GM12878 (cell line): Measurements from ENCODE around the gene ZSCAN23.

Experiments
- BCL11A ChIP-seq: IDR thresholded peaks from 2 replicates; pipeline ENCODE4 v1.6.1; 2011; ENCODE audit warnings: low read depth, low read length
- CREM ChIP-seq: IDR thresholded peaks from 2 replicates; pipeline ENCODE4 v1.6.1; 2014; ENCODE audit warnings: antibody characterized with exemption, low read depth
- FOXM1 ChIP-seq: IDR thresholded peaks from 2 replicates; pipeline ENCODE4 v1.6.1; 2012; ENCODE audit warnings: low read depth, mild to moderate bottlenecking, inconsistent platforms, low read length, moderate library complexity
- LARP7 ChIP-seq: fragments of 450-650 bp; IDR thresholded peaks from 2 replicates; pipeline ENCODE4 v1.6.1; 2017; ENCODE audit warnings: mild to moderate bottlenecking
- MYC ChIP-seq: IDR thresholded peaks from 2 replicates; pipeline ENCODE4 v1.6.1; 2011; ENCODE audit warnings: mild to moderate bottlenecking, low read length, moderate library complexity, inconsistent platforms; ENCODE audit not compliant: insufficient read depth, insufficient replicate concordance, insufficient read length, severe bottlenecking
- NR2C2 ChIP-seq: IDR thresholded peaks from 2 replicates; pipeline ENCODE4 v1.6.1; 2011; ENCODE audit warnings: borderline replicate concordance, low read depth; ENCODE audit not compliant: control insufficient read depth, insufficient read length
- POLR2A ChIP-seq: IDR thresholded peaks from 2 replicates; pipeline ENCODE4 v1.6.1; 2011; ENCODE audit warnings: low read depth, mild to moderate bottlenecking, low read length
- POLR2AphosphoS5 ChIP-seq: IDR thresholded peaks from 2 replicates; pipeline ENCODE4 v1.6.1; 2011; ENCODE audit warnings: mild to moderate bottlenecking, low read length, inconsistent platforms
- TBL1XR1 ChIP-seq: IDR thresholded peaks from 2 replicates; pipeline ENCODE4 v1.6.1; 2012; ENCODE audit warnings: low read depth, low read length, improper control_type of control experiment
- ZNF24 ChIP-seq: fragments of 450-650 bp; IDR thresholded peaks from 2 replicates; pipeline ENCODE4 v1.6.1; 2017; ENCODE audit warnings: antibody characterized with exemption, mild to moderate bottlenecking
- ZZZ3 ChIP-seq: IDR thresholded peaks from 2 replicates; pipeline ENCODE4 v1.6.1; 2011; ENCODE audit warnings: low read depth; ENCODE audit not compliant: control insufficient read depth, insufficient read length
- TF ChIP-seq, protein P1 (sequence below): fragments of 150-350 bp; IDR thresholded peaks from 2 replicates; pipeline ENCODE4 v1.6.1; 2016; ENCODE audit warnings: low read depth, low read length
- TF ChIP-seq, protein P2 (sequence below), 3 experiments: IDR thresholded peaks in 2 of 3; conservative IDR thresholded peaks in 1 of 3; 2 replicates each; pipeline ENCODE4 v1.5.1; 2011; ENCODE audit warnings: low read depth in 3 of 3, low read length in 3 of 3, mild to moderate bottlenecking in 3 of 3, control low read depth in 2 of 3, moderate library complexity in 2 of 3, inconsistent platforms in 1 of 3, mixed read lengths in 1 of 3; ENCODE audit not compliant: control insufficient read depth in 2 of 3, insufficient read depth in 1 of 3; ENCODE audit errors: extremely low read depth in 1 of 3
- TF ChIP-seq, protein P3 (sequence below): fragments of 450-650 bp; IDR thresholded peaks from 2 replicates; pipeline ENCODE4 v1.6.1; 2017; ENCODE audit warnings: borderline replicate concordance

DNA sequence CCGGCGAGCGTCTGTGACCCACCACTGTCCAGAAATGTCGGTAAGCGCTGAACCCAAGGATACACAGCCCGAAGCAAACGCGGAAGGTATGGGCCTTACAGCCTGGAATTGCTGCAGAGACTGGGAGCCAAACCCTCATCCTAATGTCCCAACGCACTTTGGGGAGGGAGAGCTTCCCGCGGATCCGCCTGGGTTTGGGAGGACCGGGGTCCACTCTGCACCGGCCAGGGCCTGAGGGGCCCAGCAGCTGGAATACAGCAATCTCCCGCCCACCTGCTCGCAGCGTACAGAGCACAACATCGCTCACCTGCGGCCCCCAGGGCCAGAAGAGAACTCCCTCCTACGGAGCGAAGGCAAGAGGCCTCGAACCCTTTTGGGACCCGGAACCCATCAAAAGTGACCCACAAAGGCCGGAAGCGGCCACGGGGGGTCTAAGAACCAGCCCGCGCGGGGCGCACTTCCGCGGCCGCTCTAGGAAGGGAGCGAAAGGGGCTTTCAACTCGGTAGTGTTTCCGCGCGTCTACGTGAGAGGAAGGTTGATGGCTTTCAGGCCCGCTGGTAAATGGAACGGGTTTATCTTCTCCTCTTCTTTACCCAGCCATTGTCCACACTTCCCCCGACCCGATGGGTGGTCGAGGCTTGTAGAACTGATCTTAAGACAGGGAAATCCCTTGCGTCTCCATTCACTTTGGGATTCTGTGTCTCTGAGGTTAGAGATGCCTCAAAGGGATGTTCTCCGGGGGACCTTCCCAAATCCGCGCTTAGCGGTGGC is 43.8 kb downstream of the ZSCAN23 start, which contains the start of gene ZSCAN12:
- TF ChIP-seq, protein P1, sequence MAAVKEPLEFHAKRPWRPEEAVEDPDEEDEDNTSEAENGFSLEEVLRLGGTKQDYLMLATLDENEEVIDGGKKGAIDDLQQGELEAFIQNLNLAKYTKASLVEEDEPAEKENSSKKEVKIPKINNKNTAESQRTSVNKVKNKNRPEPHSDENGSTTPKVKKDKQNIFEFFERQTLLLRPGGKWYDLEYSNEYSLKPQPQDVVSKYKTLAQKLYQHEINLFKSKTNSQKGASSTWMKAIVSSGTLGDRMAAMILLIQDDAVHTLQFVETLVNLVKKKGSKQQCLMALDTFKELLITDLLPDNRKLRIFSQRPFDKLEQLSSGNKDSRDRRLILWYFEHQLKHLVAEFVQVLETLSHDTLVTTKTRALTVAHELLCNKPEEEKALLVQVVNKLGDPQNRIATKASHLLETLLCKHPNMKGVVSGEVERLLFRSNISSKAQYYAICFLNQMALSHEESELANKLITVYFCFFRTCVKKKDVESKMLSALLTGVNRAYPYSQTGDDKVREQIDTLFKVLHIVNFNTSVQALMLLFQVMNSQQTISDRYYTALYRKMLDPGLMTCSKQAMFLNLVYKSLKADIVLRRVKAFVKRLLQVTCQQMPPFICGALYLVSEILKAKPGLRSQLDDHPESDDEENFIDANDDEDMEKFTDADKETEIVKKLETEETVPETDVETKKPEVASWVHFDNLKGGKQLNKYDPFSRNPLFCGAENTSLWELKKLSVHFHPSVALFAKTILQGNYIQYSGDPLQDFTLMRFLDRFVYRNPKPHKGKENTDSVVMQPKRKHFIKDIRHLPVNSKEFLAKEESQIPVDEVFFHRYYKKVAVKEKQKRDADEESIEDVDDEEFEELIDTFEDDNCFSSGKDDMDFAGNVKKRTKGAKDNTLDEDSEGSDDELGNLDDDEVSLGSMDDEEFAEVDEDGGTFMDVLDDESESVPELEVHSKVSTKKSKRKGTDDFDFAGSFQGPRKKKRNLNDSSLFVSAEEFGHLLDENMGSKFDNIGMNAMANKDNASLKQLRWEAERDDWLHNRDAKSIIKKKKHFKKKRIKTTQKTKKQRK, result no peak
- TF ChIP-seq NR2C2, result no peak
- TF ChIP-seq, protein P2, sequence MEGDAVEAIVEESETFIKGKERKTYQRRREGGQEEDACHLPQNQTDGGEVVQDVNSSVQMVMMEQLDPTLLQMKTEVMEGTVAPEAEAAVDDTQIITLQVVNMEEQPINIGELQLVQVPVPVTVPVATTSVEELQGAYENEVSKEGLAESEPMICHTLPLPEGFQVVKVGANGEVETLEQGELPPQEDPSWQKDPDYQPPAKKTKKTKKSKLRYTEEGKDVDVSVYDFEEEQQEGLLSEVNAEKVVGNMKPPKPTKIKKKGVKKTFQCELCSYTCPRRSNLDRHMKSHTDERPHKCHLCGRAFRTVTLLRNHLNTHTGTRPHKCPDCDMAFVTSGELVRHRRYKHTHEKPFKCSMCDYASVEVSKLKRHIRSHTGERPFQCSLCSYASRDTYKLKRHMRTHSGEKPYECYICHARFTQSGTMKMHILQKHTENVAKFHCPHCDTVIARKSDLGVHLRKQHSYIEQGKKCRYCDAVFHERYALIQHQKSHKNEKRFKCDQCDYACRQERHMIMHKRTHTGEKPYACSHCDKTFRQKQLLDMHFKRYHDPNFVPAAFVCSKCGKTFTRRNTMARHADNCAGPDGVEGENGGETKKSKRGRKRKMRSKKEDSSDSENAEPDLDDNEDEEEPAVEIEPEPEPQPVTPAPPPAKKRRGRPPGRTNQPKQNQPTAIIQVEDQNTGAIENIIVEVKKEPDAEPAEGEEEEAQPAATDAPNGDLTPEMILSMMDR (IDR thresholded peaks at IDR 0.05 in 2 of 3, conservative IDR thresholded peaks at IDR 0.05 in 1 of 3; ENCODE audit: control insufficient read depth in 2 of 3, extremely low read depth in 1 of 3, insufficient read depth in 1 of 3, low read depth in 3 of 3, low read length in 3 of 3), result peak; percentile 50 to 59 (median 54)
- TF ChIP-seq FOXM1, result no peak; the same call in 1 of the 2 replicates
- TF ChIP-seq POLR2A, result peak; percentile 87
- TF ChIP-seq, protein P3, sequence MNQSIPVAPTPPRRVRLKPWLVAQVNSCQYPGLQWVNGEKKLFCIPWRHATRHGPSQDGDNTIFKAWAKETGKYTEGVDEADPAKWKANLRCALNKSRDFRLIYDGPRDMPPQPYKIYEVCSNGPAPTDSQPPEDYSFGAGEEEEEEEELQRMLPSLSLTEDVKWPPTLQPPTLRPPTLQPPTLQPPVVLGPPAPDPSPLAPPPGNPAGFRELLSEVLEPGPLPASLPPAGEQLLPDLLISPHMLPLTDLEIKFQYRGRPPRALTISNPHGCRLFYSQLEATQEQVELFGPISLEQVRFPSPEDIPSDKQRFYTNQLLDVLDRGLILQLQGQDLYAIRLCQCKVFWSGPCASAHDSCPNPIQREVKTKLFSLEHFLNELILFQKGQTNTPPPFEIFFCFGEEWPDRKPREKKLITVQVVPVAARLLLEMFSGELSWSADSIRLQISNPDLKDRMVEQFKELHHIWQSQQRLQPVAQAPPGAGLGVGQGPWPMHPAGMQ, result no peak
- no peak for TF ChIP-seq BCL11A
- TF ChIP-seq MYC, result no peak
- peak; percentile 92 for TF ChIP-seq POLR2AphosphoS5
- peak; percentile 85 for TF ChIP-seq CREM
- TF ChIP-seq ZNF24, result peak; percentile 77
- peak; percentile 49; the same call in 1 of the 2 replicates for TF ChIP-seq TBL1XR1
- peak; percentile 73 for TF ChIP-seq LARP7
- TF ChIP-seq ZZZ3, result no peak
